ENCODE measurements around the gene B3GAT1.

Gene B3GAT1

DNA sequence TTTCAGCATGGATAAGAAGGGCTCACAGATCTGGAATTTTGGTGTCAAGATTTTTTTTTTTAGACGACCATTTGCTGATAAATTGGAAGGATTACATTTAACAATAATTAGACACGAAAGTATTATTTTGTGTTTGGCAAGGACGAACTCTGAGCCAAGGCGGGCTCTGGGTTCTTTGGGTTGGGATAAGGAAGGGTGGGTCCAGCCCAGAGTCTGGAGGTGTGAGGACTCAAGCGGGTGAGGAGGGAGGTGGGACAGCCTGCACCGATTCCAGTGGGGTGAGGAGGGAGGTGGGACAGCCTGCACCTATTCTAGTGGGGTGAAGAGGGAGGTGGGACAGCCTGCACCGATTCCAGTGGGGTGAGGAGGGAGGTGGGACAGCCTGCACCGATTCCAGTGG is 4.1 kb downstream of the B3GAT1 start:
- DNase-seq: no peak

DNA sequence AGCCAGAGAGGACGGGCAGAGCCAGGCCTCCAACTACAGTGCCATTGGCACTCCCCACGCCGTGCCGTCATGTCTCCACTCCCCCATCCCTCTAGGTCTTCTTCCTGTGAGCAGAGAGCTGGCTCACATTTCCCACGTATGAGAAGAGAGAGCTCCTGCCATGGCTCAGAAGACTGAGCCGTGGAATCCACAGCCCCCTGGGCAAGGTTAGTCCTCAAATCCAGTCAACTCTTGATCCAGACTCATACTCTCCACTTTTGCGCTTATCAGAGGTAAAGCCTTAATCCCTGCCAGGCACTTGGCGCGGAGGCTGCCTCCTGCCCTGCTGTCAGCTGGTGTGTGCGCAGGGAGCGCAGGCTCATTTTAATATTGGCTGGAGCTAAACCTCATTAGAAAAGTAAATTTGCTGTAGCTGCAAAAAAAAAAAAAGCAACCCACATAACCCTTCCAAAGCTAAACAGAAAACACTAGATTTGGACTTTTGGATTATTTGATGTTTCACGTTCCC is 4.7 kb downstream of the B3GAT1 start:
- peak; percentile 27 to 61 for DNase-seq

DNA sequence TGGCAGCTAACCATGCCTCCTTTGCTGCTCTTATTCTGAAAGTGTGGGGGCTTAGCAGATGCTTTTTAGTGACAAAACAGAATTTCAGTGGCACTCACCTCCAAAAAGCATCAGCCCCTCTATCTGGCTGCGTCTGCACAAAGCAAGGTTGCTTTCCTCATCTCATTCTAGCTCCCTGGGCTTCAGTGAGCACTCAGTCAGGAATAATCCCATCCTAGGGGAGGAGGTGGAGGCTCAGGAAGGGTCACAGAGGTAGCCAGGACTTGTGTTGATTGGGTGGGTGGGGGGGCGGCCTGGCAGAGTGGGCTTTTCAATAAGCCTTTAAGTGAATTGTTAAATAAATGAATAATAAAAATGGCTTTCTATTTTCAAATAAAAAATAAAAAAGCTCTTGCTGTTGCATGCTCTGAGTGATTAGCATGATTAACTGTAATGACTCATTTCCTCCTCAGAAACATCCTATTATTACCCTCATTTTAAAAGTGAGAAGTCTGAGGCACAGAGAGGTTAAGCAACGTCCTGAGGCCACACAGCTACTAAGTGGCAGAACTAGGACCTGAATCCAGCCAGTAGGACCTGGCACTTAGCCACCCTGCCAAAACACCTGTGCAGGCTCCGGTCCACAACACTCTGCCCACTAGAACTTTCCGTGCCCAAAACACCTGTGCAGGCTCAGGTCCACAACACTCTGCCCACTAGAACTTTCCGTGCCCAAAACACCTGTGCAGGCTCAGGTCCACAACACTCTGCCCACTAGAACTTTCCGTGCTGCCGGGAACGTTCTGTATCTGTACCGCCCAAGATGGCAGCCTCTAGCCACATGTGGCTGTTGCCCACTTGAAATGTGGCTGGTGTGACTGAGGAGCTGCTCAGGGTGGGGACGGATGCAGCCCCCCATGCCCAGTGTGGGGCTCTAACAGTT is 5.5 kb downstream of the B3GAT1 start:
- no peak for DNase-seq

DNA sequence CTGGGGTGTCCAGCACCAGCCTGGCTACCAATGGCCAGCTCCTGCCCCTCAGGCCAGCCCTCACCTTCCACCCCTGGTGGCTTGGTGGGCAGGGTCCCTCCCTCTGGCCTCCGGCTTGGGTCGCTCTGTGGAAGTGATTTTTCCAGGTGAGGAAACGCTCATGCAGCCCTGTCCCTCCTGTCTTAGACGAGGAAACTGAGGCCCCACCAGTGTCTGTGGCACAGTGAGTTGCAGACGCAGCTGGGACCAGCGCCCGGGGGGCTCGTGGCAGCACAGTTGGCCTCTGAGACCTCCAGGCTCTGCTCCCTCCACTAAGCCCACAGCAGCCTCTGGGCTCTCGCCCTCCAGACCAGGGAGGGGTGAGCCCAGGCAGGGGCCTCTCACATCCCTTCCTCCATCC is 6.2 kb downstream of the B3GAT1 start:
- DNase-seq: no peak

DNA sequence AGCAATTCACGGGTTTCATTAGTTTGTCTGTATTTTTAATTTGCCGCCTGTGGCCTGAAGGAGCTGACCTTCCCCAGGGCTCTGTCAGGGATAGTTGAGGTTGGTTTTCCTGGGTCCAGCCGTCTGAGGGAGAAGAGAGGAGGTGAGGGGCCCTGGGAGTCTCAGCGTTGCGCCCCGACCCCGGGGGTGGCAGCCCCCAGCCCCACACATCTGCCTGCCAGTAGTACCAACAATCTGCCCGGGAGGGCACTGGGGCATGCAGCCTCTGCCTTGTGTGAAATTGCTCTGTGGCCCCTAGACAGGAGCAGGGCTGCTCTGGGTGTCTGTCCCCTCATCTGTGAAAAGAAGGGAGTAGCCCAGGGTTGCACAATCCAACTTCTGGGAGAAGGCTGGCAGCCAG is 6.6 kb downstream of the B3GAT1 start:
- no peak for DNase-seq

DNA sequence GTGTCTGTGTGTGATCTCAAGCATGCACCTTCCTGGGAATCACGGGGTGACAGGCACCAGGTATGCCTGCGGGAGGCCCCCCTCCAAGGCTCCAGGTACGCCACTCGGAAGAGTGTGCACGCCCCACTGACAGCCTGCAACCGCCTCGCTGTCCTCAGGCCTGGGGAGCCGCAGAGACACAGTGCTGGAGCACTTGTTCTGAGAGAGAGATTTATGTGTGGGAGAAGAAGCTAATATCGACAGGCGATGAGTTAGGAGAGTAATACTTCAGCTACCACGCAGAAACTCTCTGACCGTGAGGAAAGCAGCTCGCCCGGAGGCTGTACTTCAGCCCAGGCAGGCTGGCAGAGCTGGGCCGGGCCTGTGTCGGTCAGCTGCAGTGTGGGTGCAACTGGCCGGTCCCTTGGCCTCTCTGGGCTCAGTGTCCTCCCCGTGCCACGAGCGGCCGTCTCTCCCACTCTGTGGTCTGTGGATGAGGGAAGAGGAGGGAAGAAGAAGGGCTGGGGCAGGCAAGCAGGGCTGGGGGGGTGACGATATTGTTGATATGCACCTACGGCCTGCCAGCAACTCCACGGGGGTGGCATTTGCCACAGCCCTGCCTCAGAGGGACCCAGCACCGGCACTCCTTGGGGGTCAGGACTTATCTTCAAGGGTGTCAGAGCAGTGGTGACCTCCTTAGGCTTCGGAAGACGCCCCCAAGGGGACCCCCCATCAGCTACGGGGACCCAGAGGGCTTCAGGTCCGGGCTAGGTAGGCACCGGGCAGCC is 7.3 kb downstream of the B3GAT1 start:
- no peak for DNase-seq

DNA sequence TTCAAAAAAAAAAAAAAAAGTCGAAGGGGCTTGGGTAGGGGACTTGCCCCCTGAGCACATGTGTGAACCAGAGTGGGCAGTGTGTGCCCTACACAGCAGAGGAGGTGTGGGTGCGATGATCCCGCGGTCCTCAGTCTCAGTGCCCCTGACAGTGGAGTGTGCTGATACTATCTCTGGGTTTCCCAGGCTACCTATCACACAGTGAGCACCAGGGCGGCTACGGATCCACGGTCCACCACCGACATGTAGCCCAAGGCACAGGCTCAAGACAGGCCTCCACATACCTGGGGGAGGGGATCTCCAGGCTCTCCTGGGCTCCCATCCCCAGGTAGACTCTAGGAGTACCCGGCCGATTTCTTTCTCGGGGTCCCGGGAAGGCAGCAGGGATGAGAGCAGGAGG is 9.1 kb downstream of the B3GAT1 start:
- no peak for DNase-seq

DNA sequence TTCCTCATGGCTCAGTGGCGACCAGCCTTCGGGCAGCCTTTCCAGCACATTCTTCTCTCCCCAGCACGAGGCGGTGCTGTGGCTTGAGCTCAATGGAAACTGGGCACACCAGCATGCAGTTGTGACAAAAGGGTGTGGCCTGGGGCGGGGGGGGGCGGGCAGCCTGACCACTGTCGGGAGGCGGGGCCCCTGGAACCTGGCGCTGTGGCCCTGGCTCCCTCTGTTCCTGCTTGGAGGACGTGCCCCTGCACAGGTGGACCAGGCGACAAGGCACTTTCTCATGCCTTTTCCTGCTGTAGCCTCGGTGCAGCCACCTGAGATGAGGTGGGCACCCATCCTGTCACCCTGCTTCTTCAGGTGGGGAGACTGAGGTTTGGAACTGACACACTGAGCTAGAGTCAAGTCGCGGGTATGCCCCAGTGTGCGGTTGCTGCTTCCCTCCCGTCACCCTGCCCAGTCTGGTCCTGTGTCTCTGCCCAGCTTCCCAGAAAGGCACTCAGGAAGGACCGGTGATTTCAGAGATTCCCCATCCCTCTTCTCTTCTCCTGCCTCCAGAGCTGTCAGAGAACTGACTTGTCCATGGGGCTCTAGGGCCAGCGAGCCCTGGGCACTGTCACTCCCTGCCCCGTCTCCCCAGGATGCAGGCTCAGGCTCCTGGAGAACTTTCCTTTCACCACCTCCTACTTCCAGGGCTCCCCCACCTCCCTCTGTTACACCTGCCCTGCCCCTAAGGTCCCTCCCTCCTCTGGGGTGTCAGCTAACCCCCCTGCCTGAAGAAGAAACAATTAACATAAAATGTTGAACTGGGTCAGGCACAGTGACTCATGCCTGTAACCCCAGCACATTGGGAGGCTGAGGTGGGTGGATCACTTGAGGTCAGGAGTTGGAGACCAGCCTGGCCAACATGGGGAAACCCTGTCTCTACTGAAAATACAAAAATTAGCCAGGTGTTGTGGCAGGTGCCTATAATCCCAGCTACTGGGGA is 9.9 kb downstream of the B3GAT1 start:
- no peak for DNase-seq

DNA sequence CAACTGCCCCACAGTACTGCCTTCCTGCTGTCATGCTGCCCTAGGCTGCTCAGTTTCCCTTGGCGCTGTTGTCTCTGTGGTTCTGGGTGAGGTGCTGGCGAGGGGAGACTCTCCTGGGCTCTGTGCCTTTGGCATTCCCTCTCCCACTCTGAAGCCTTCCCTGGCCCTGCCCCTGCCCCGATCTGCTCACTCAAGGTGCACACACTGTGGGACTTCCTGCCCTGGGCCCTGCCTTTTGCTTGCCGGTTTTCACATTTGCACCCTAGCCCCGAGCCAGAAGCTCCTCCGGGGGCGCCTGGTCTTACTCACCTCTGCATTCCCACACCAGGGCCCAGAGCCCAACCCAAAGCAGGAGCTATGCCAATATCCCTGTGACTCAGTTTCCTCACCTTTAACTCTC is 12.0 kb downstream of the B3GAT1 start:
- no peak for DNase-seq

- no peak for DNase-seq
Measured at GRCh38 chr11:134399293-134399654, 12.8 kb downstream of the B3GAT1 start.

- no peak for DNase-seq
Measured at GRCh38 chr11:134398644-134399292, 13.3 kb downstream of the B3GAT1 start.

DNA sequence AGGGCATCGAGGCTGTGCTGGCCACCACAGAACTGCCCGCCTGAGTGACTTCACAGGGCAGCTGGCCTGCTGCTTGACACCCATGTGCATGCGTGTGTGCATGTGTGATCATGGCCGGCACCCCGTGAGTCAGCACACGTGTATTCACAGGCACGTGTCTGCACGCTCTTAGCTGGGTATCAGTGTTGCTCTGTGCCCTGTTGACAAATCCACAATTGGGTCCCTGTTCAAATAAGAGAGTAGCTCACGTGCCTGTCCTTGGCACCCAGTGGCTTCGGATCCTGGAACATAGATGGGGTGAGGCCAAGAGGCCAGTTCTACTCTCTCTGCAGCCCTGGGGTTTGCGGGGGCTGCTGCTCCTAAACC is 14.0 kb downstream of the B3GAT1 start:
- DNase-seq: no peak

- no peak for DNase-seq
Measured at GRCh38 chr11:134397304-134398078, 14.6 kb downstream of the B3GAT1 start.

DNA sequence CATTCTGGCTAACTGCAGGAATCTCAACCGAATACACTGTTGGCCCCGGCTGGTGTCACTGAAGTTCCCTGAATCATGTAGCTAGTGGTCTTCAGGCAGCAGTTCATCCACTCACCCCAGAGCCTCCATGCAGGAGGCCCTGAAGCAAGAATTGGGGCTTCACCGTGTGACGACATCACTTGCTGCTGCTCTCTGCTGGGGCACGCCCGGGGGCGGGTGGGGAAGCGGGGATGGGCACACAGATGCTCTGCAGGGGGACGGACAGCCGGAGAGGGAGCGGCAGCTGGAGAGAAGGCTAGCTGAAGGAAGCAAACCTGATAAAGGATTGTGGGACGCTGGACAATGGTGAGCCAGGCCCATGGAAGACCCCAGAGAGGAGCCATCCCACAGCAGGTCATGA is 17.0 kb downstream of the B3GAT1 start:
- no peak for DNase-seq

DNA sequence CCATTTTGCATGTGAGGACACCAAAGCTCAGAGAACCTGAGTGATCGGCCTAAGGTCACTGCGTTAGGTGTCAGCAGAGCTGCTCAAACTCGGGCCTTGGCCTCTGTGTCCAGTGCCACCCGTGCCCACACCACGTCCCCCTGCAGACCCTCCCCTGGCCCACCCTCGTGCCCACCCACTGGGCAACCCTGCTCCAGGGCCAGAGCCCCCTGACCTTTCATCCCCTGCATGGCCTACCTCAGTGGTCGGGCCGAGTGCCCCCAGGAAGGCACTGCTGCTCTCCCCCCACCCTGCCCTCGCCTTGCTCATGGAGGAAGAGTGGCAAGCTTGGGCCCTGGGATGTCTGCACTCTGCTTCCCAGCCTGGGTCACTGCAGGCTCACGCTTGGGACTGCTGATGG is 17.7 kb downstream of the B3GAT1 start:
- DNase-seq: no peak

DNA sequence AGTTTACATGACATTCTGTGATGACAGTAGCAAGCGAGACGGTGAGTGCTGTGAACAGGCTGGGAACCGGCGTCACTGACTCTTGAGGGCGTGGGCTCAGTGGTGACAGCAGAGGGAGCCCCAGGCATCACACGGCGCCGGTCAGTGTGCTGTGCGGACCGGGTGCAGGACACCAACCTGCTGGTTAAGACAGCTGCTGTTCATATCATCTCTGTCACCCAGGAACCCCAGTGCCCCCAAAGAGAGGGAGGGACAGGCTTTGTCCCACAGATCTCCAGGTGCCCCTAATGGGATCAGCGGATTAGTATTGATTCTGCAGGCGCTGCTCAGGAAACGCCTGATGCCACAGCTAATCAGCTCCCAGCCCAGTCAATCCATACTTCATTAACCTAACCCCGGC is 18.4 kb downstream of the B3GAT1 start:
- peak; percentile 54 to 77 for DNase-seq

DNA sequence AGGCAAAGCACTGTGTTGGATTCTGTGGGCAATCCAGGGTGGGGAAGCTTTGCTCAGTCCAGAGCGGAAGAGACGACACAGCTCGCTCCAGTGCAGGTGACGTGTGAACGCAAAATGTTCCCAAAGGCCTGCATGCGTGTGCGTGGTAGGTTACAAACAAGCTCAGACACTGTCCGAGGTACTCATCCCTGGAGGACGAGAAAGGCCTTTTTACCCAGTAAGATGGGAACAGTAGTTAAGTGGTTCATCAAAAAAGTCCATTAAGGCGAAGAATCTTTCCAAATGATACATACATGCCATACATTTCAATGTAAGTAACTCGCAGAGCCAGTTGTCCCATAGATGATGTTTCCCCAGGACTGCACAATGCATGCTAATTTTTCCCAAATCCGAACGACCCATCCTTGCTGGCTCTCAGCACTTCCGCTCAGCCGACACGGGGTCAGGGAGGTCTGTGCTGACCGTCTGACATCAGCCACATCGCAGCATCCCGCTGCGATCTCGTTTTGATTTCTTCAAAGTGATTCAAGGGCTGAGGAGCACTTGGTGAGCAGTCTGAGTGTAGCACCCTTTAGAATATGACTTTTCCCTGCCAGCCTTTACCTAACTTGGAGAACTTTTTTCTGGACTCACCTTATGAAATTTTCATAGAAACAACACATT is 19.0 kb downstream of the B3GAT1 start:
- DNase-seq: no peak

DNA sequence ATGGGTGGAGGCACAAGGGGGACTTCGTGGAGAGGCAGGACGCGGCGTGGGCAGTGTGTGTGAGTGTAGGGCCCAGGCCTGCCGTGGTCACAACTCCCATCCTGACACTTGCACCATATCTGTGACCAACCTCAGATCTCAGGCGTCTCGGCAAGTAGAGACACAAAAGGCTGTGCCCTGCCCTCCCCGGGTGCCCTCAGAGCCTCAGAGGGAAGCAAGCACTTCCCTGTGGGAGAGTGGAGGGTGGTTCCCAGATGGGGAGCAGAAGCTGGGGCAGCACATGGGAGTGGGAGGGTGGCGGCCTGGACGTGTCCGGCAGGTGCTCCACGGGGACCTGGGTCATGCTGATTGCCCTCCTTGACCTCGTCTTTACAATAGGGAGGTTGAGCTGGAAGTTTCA is 20.4 kb downstream of the B3GAT1 start:
- no peak for DNase-seq

DNA sequence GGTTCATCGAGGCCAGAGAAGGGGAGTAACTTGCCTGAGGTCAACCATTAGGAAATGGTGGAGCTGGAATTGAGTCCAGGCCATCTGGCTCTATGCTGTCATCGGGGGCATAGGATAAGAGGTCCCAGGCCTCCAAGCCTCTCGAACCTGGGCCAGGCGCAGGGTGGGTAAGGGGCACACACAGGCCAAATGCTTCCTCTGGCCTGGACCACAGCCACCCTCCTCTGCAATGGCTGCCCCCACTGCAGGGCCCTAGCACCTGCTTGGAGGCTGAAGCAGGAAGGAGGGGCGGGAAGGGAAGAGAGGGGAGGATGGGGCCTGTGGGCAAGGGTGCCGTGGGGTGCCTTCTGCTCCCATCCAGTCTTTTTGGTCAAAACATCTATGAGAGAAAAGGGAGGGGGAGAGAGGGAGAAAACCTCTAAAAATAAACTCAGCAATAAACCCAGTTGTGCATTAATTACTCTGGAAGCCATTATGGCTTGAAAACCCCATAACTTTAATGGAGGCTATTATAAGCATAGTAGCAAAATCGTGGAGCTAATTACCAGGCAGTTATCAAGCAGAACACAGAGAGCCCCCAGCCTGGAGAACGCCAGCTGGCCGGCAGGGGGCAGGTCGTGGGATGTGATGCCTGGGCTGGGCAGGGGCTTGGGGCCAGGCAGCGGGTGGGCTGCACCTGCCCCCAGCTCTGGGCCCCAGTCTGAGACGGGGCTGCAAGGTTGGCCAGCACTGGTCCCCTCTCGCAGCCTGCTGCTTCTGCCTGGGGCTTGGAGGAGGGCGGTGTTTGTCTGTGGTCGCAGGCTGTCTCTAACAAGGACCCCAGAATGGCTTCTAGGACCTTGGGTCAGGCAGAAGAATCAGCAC is 21.1 kb downstream of the B3GAT1 start:
- no peak for DNase-seq
